Loucy (cell line): Measurements from ENCODE around the gene SNRNP40.

Source experiments
- H2AFZ ChIP-seq: fragments of 200-600 bp; sonication (generic); 2 replicates; pipeline ENCODE4 v1.6.0; 2016; ENCODE audit warnings: antibody characterized with exemption, mild to moderate bottlenecking, low read length, moderate library complexity
- H3F3A ChIP-seq: fragments of 200-600 bp; 2 replicates; pipeline ENCODE4 v1.6.0; 2016; ENCODE audit warnings: antibody characterized with exemption, low read depth, mild to moderate bottlenecking
- H3K27me3 ChIP-seq: fragments of 200-600 bp; sonication (generic); 2 replicates; pipeline ENCODE4 v1.6.1; 2014; ENCODE audit warnings: low read length, mild to moderate bottlenecking; ENCODE audit not compliant: insufficient read depth, poor library complexity, severe bottlenecking
- H3K36me3 ChIP-seq: fragments of 200-600 bp; sonication (generic); 2 replicates; pipeline ENCODE4 v1.6.1; 2016; ENCODE audit warnings: low read length; ENCODE audit not compliant: insufficient read depth
- H3K4me1 ChIP-seq: fragments of 200-600 bp; sonication (generic); 2 replicates; pipeline ENCODE4 v1.5.1; 2014; ENCODE audit warnings: low read length, mild to moderate bottlenecking; ENCODE audit not compliant: insufficient read depth, poor library complexity, severe bottlenecking
- H3K4me2 ChIP-seq: fragments of 200-600 bp; sonication (generic); 2 replicates; pipeline ENCODE4 v1.6.0; 2014; ENCODE audit warnings: antibody characterized with exemption, low read length, low read depth, mild to moderate bottlenecking; ENCODE audit not compliant: poor library complexity, severe bottlenecking
- H3K4me3 ChIP-seq: fragments of 200-600 bp; sonication (generic); 2 replicates; pipeline ENCODE4 v1.5.1; 2014; ENCODE audit warnings: low read length, mild to moderate bottlenecking, mixed read lengths; ENCODE audit not compliant: poor library complexity, severe bottlenecking
- H3K79me2 ChIP-seq: fragments of 200-600 bp; sonication (generic); 2 replicates; pipeline ENCODE4 v1.6.1; 2014; ENCODE audit warnings: low read length; ENCODE audit not compliant: insufficient read depth
- H3K9ac ChIP-seq: fragments of 200-600 bp; sonication (generic); 2 replicates; pipeline ENCODE4 v1.6.0; 2014; ENCODE audit warnings: mild to moderate bottlenecking, low read depth, low read length, moderate library complexity; ENCODE audit not compliant: poor library complexity, severe bottlenecking
- H3K9me2 ChIP-seq: fragments of 200-600 bp; sonication (generic); replicated peaks from 2 replicates; pipeline ENCODE4 v1.6.1; 2016; ENCODE audit warnings: low read depth, low read length, mixed read lengths
- H3K9me3 ChIP-seq: fragments of 200-600 bp; sonication (generic); 2 replicates; pipeline ENCODE4 v1.6.1; 2014; ENCODE audit warnings: mild to moderate bottlenecking, antibody characterized with exemption, low read length, low read depth; ENCODE audit not compliant: insufficient read depth
- H4K20me1 ChIP-seq: fragments of 200-600 bp; sonication (generic); 2 replicates; pipeline ENCODE4 v1.6.0; 2014; ENCODE audit warnings: antibody characterized with exemption, low read length, mild to moderate bottlenecking; ENCODE audit not compliant: insufficient read depth, poor library complexity, severe bottlenecking
- EZH2phosphoT487 ChIP-seq: fragments of 200-600 bp; IDR thresholded peaks from 2 replicates; pipeline ENCODE4 v1.6.1; 2018; ENCODE audit warnings: antibody characterized with exemption, mild to moderate bottlenecking, moderate library complexity, borderline replicate concordance
- TF ChIP-seq, protein P1 (sequence below): fragments of 200-600 bp; sonication (generic); conservative IDR thresholded peaks from 2 replicates; pipeline ENCODE4 v1.5.1; 2014; ENCODE audit warnings: mild to moderate bottlenecking, antibody characterized with exemption, low read length

Gene SNRNP40

DNA sequence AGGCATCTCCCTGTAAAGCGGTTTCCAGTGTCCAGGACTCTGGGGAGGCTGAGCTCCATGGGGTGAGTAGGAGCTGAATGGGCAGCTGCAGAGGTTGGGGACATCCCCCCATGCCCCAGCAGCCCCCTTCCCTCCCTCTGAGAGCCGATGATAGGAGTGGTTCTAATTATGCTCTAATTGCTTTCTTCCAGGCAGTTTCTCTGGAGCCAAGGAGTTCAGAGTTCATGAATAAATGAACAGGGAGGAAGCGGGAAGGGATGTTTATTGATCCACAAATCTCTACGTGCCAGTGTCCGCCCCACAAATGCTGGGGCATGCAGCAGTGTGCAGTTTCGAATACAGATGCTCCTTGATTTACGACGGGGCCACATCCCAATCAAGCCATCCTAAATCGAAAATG lies 72.5 kb downstream of the SNRNP40 start:
- Histone ChIP-seq H3K27me3 (no peaks in the 10 kb centered on the region), H2AFZ (no peak overlapping the region), H3K9me2 (no peaks in the 10 kb centered on the region), H4K20me1 (no peaks in the 10 kb centered on the region), H3K4me1 (no peaks in the 10 kb centered on the region), H3K36me3 (no peaks in the 10 kb centered on the region), H3K4me2 (no peak overlapping the region), H3K9ac (no peak overlapping the region), H3K9me3 (no peaks in the 10 kb centered on the region), H3K79me2 (no peaks in the 10 kb centered on the region), H3K4me3 (no peak overlapping the region), H3F3A (no peaks in the 10 kb centered on the region)
- TF ChIP-seq EZH2phosphoT487, result no peak
- TF ChIP-seq, protein P1, sequence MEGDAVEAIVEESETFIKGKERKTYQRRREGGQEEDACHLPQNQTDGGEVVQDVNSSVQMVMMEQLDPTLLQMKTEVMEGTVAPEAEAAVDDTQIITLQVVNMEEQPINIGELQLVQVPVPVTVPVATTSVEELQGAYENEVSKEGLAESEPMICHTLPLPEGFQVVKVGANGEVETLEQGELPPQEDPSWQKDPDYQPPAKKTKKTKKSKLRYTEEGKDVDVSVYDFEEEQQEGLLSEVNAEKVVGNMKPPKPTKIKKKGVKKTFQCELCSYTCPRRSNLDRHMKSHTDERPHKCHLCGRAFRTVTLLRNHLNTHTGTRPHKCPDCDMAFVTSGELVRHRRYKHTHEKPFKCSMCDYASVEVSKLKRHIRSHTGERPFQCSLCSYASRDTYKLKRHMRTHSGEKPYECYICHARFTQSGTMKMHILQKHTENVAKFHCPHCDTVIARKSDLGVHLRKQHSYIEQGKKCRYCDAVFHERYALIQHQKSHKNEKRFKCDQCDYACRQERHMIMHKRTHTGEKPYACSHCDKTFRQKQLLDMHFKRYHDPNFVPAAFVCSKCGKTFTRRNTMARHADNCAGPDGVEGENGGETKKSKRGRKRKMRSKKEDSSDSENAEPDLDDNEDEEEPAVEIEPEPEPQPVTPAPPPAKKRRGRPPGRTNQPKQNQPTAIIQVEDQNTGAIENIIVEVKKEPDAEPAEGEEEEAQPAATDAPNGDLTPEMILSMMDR, result no peak

GRCh38 chr1:31222176-31222575 lies 74.4 kb downstream of the SNRNP40 start:
- no peaks in the 10 kb centered on the region for H3F3A ChIP-seq
- no peak overlapping the region for H3K9ac ChIP-seq
- H3K4me2 ChIP-seq, result no peak overlapping the region
- no peaks in the 10 kb centered on the region for H3K79me2 ChIP-seq
- no peak overlapping the region for H3K4me3 ChIP-seq
- no peaks in the 10 kb centered on the region for H3K9me2 ChIP-seq
- no peak overlapping the region for H2AFZ ChIP-seq
- H3K27me3 ChIP-seq, result no peaks in the 10 kb centered on the region
- H3K4me1 ChIP-seq, result no peaks in the 10 kb centered on the region
- H3K9me3 ChIP-seq, result no peaks in the 10 kb centered on the region
- no peaks in the 10 kb centered on the region for H4K20me1 ChIP-seq
- TF ChIP-seq, protein P1, result no peak
- TF ChIP-seq EZH2phosphoT487, result no peak
- H3K36me3 ChIP-seq, result no peaks in the 10 kb centered on the region

- Histone ChIP-seq H3K9me3 (no peaks in the 10 kb centered on the region), H3K9ac (no peak overlapping the region), H3K4me3 (no peak overlapping the region), H3K4me2 (no peak overlapping the region), H3K27me3 (no peaks in the 10 kb centered on the region), H3F3A (no peaks in the 10 kb centered on the region), H3K9me2 (no peaks in the 10 kb centered on the region), H2AFZ (no peak overlapping the region), H4K20me1 (no peaks in the 10 kb centered on the region), H3K79me2 (no peaks in the 10 kb centered on the region), H3K36me3 (no peaks in the 10 kb centered on the region), H3K4me1 (no peaks in the 10 kb centered on the region)
- TF ChIP-seq, protein P1, result no peak
- TF ChIP-seq EZH2phosphoT487, result no peak
These were observed 75.5 kb downstream of the SNRNP40 start for GRCh38 chr1:31221072-31221471.
